Measurements from ENCODE around the gene FXYD2. TPM values are rescaled to one million over a fixed set of nuclear protein-coding genes. Genes with fewer than 3 reads are reported as not detected.
A peak's percentile ranks its signal among the peaks of the same experiment; 100 is the strongest.

FXYD2 gene
- total and polyA plus RNA-seq, 2 donors (not counting 3 experiments of a cell fraction or from before 2014, with no cell fraction given): 0.99 to 1.8 TPM

GRCh38 chr11:117823294-117823945, 1.1 kb downstream of the FXYD2 start:
- no peaks in the 10 kb centered on the region for H3K36me3 ChIP-seq (ENCODE audit: control insufficient read depth in 2 of 2, extremely low read depth in 1 of 2, insufficient read depth in 2 of 2, low read length in 2 of 2)
- peak overlapping the region; percentile 83 for H2AFZ ChIP-seq (ENCODE audit: low read depth, low read length)
- dilution Hi-C loops (cut with MboI; ENCODE audit: extremely low pct_ligation_motif_present, low sequenced_read_pairs) (no loop called here), intact Hi-C loops (cut with micrococcal nuclease) (loop anchor here (1.0 kb wide), 3 partner anchors 84 to 230 kb away; no protein-coding TSS in a partner anchor)
- H4K20me1 ChIP-seq (replicated peaks; ENCODE audit: control insufficient read depth, extremely low read depth, insufficient read depth, low read length): no peaks in the 10 kb centered on the region
- peaks cover 32% of the 10 kb centered on the region for H3K4me1 ChIP-seq (ENCODE audit: control insufficient read depth, extremely low read depth, insufficient read depth, low read length)
- no peaks in the 10 kb centered on the region for H3K79me2 ChIP-seq (ENCODE audit: control insufficient read depth, insufficient read depth, low read length)
- TSS peak; percentile 45 for BruUV-seq (replicated peaks)
- POLR2A ChIA-PET: no interaction called here
- FAIRE-seq: no peak
- CTCF ChIA-PET: interaction anchor here (0.6 to 12.2 kb wide), 19 partner anchors 10 to 397 kb away, joined by 3 to 520 read pairs (median 5); no protein-coding TSS in a partner anchor
- H3K27me3 ChIP-seq (ENCODE audit: control insufficient read depth in 2 of 2, insufficient read depth in 2 of 2, low read length in 2 of 2): no peaks in the 10 kb centered on the region
- H3K9ac ChIP-seq (replicated peaks; ENCODE audit: extremely low read depth, insufficient read depth, low read length): peak overlapping the region; percentile 52
- peak; percentile 12 to 35 for TF ChIP-seq CTCF (IDR thresholded peaks at IDR 0.05; ENCODE audit: extremely low read depth in 1 of 2, insufficient read depth in 1 of 2, low read depth in 1 of 2, low read length in 2 of 2)
- no peak for TF ChIP-seq MYC (IDR thresholded peaks at IDR 0.05; ENCODE audit: low read depth, low read length)
- no peaks in the 10 kb centered on the region for H3K9me1 ChIP-seq (replicated peaks; ENCODE audit: control insufficient read depth, extremely low read depth, insufficient read depth, low read length)
- H3K4me2 ChIP-seq (ENCODE audit: insufficient read depth, low read length): peak overlapping the region; percentile 47
- DNase-seq (ENCODE audit: low read depth, low spot score): peak; percentile 41
- no peaks in the 10 kb centered on the region for H3K9me3 ChIP-seq (replicated peaks; ENCODE audit: control insufficient read depth, insufficient read depth, low read length)
- peak overlapping the region; percentile 94 for H3K27ac ChIP-seq (ENCODE audit: insufficient read depth, low read depth, low read length)
- H3K4me3 ChIP-seq (replicated peaks in 1 of 3; ENCODE audit: insufficient read depth in 1 of 3, low read depth in 1 of 3, low read length in 3 of 3): no peak overlapping the region

Data from endothelial cell of umbilical vein (primary cell).